GDM1 (cell line): Measurements from ENCODE around the gene ANKRD33.

ENCODE experiments used
- DNase-seq: peaks from one replicate; lab custom pipeline; 2025; lab: John Stamatoyannopoulos, UW

The ANKRD33 gene

DNA sequence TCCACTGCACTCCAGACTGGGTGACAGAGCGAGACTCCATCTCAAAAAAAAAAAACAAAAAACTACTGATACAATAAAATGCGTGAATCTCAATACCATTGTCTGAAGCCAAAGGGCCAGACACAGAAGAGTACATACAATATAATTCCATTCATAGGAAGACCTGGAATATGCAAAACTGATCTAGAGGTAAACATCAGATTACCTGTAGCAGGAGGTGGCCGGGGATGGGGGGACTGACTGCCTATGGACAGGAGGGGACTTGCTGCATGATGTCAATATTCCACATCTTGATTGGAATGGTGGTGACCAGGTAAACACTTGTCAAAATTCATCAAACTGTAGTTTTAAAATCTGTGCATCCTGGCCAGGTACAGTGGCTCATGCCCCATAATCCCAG, 26.9 kb upstream of the ANKRD33 start:
- no peak for DNase-seq

DNA sequence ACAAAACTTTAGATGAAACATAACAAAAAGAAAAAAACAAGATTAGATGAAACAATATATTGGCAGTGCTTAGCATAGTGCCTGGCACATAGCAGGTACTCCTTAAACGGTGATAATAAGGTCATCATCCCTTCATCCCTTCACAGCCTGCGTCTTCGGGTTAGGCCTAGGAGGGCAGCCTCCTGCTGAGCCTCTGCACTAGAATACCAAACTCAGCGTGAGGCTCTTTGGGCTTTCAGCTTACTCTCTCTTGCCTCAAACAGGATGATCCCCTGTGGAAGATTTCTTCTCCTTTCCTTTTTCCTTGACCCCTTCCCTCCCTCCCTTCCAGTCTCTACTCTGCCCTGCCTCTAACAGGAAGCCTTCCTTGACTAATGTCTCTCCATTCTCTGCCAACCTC, 25.0 kb upstream of the ANKRD33 start:
- DNase-seq, result no peak

GRCh38 chr12:51863363-51863932, 24.5 kb upstream of the ANKRD33 start:
- DNase-seq, result no peak

- no peak for DNase-seq
Observed at GRCh38 chr12:51863933-51864832, 23.7 kb upstream of the ANKRD33 start.

GRCh38 chr12:51864833-51865670, 22.9 kb upstream of the ANKRD33 start:
- DNase-seq, result no peak

DNA sequence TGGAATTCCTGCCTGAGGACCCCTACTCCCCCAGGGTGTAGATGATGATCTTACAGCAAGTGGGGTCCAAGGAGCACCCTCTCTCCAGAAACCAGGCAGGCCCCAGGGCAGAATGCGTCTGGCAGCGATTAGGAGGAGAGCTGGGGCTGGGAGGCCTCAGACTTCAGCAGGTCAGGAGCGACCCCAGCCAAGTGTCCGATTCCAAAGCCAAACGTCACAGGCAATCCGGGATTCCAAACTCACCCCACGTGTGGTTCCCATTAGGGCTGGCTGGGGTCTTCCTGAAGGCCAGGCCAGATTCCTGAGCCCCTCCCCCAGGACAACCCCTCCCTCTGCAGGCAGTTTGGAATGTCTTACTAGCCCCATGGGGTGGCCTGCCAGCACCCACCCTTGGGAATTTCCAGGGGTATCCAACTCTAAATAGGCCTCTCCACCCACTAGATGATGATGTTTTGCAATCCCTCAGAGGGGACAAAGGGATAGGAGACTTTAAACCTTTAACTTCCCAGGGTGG, 22.1 kb upstream of the ANKRD33 start:
- no peak for DNase-seq

- no peak for DNase-seq
Observed at GRCh38 chr12:51866324-51866723, 21.6 kb upstream of the ANKRD33 start.

GRCh38 chr12:51866762-51867161, 21.1 kb upstream of the ANKRD33 start:
- no peak for DNase-seq

- no peak for DNase-seq
Observed at GRCh38 chr12:51867371-51867770, 20.5 kb upstream of the ANKRD33 start.

DNA sequence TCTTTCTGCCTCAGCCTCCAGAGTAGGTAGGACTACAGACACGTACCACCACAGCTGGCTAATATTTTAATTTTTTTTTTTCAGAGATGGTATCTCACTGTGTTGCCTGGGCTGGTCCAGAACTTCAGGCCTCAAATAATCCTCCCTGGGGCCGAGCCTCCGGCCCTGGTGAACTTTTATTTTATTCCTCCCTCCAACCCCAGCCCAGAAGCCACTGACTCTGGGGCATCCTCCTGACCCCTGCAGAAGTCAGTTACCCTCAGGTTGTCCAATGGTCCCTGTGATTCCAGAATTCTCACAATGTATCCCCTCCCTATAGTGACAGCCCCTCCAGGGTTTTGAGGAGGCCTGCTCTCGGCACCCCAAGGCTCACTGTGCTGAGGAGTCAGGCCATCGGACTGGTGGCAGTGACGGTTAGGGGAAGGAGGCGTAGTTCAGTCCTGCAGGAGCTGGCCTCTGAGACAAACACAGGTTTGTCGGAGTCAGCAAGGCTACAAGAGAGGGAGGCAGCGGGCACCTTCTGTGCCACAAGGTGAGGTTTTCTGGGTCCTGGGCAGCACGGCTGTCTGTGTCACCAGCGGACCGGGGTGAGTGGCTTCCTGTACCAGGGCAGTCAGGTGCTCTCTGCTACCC, 20.0 kb upstream of the ANKRD33 start:
- no peak for DNase-seq

GRCh38 chr12:51868821-51869495, 18.9 kb upstream of the ANKRD33 start:
- no peak for DNase-seq

DNA sequence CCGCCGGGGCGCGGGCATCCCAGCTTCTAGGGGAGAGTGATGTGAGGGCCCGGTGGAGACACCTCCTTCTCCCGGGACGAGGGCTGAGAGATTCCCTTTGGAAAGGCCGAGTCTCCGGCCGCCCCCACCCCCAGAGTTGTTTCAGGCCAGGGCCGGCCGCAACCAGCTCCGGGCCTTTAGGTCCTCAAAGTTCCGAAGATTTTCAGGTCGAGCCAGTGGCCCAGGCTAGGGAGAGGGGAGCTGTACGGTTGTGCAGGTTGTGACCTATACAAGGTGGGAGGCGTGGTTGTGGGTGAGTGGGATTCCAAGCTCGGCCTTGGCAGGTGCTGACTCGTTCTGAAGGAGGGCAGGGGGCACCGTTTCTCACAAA, 18.4 kb upstream of the ANKRD33 start:
- DNase-seq, result no peak

GRCh38 chr12:51869931-51870330, 18.0 kb upstream of the ANKRD33 start:
- no peak for DNase-seq

DNA sequence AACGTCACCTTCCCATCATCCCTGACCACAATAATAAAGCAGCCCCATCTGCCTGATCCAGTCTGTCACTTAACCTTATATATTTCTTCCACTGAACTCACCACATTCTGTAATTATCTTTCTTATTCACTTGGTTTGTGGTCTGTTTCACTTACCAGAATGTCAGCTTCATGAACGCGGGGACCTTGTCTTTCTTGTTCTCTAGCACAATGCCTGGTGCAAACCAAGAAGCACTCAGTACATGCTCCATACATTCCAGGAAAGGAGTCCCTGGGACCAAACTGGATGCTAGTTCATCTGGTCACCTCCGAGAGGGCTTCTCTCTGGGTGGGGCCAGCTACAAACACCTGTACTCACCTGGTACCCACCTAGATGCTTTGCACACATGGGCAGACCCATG, 17.4 kb upstream of the ANKRD33 start:
- DNase-seq, result no peak

GRCh38 chr12:51871126-51871525, 16.8 kb upstream of the ANKRD33 start:
- DNase-seq, result no peak

GRCh38 chr12:51871918-51872688, 15.8 kb upstream of the ANKRD33 start:
- no peak for DNase-seq

GRCh38 chr12:51872689-51872981, 15.3 kb upstream of the ANKRD33 start:
- no peak for DNase-seq

- DNase-seq, result no peak
Observed at GRCh38 chr12:51873251-51873994, 14.5 kb upstream of the ANKRD33 start.

DNA sequence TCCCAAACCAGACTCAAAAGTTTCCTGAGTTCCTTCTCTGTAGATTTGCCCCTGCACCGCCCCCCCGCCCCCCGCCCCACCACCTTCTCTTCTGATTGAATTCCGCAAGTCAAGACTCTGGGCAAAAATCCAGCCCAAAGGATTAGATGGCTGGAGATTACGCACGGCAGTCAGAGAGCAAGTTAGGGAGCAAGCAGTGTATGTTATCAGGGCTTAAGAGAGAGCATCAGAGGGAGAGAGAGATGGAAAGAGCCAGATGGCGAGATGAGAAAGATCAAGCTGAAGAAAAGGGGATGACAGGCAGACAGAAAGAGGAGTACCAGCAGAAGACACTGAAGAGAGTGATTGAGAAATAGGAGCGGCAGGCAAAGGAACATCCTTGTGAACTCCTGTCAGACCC, 13.9 kb upstream of the ANKRD33 start:
- DNase-seq, result no peak

DNA sequence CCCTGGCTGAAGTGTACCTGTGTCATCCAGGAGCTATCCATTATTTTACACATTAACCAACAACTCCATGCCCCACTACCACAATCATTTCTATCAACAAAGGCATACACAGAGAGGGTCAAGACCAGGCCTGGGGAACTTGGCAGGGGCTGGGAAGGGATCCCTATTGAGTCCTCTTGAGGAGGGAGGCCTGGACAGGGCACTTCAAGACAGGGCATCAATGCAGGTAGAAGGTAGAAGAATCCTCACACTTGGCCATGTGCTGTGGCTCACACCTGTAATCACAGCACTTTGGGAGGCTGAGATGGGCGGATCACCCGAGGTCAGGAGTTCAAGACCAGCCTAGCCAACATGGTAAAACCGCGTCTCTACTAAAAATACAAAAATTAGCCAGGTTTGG, 13.4 kb upstream of the ANKRD33 start:
- no peak for DNase-seq
